ENCODE data around the gene SSC4D. TPM values are rescaled to one million over a fixed set of nuclear protein-coding genes. Genes with fewer than 3 reads are reported as not detected.
"Not testable (repeated sequence)": the region's sequence is repeated elsewhere in the genome, so short reads cannot be mapped to it uniquely, and the experiment has no call there.

The SSC4D gene
- total and polyA plus RNA-seq, 9 donors: 0.61 to 1.7 (median 0.91) TPM

DNA sequence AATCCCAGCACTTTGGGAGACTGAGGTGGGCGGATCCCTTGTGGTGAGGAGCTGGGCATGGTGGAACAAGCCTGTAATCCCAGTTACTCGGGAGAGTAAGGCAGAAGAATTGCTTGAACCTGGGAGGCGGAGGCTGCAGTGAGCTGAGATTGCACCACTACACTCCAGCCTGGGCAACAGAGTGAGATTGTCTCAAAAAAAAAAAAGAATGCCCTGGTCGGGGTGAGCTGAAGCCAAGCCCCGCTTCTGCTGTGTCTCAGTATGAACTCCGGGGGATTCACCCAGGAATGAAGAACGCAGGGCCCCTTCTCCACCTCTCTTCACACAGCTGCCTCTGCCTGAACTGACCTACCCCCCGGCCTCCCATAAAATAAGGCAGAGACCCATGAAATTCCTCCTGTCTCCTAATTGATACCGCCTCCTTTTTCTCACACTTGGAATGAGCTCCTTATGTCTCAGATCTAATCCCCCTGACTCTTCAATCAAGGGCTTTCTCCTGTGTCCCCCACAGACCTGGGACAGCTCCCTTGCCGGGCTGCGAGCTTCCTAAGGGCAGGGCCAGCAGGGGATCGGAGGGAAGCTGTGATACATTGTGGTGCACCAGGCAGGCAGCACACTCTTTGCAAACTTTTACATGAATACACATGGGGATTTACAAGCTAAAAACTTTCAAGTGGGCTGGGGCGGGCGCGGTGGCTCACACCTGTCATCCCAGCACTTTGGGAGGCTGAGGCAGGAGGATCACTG is 14.3 kb upstream of the SSC4D start:
- Histone ChIP-seq H3K27ac (ENCODE audit: low read length) (no peak overlapping the region), H3K9me3 (replicated peaks; ENCODE audit: control insufficient read depth, low read depth, low read length) (peaks cover 2% of the 10 kb centered on the region), H3K4me3 (ENCODE audit: low read length) (no peak overlapping the region), H3K36me3 (ENCODE audit: control insufficient read depth, insufficient read depth, low read length) (no peaks in the 10 kb centered on the region), H3K4me1 (ENCODE audit: control insufficient read depth, insufficient read depth, low read length) (peaks cover under 1% of the 10 kb centered on the region), H3K27me3 (ENCODE audit: control insufficient read depth, insufficient read depth, low read length) (peaks cover 2% of the 10 kb centered on the region)
- WGBS (ENCODE audit: insufficient coverage): 19% methylated on average over 8 of the region's 15 CpGs
- no peak for DNase-seq

DNA sequence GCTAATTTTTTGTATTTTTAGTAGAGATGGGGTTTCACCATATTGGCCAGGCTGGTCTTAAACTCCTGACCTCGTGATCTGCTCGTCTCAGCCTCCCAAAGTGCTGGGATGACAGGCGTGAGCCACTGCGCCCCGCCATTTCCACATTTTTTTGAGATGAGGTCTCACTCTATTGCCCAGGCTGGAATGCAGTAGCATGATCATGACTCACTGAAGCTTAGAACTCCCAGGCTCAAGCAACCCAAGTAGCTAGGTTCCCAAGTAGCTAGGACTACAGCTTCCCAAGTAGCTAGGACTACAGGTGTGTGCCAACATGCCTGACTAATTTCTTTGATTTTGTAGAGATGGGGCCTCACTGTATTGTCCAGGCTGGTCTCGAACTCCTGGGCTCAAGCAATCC is 11.6 kb upstream of the SSC4D start:
- H3K9me3 ChIP-seq (replicated peaks; ENCODE audit: control insufficient read depth, low read depth, low read length); H3K36me3 ChIP-seq (ENCODE audit: control insufficient read depth, insufficient read depth, low read length); H3K27me3 ChIP-seq (ENCODE audit: control insufficient read depth, insufficient read depth, low read length); H3K4me3 ChIP-seq (ENCODE audit: low read length); H3K4me1 ChIP-seq (ENCODE audit: control insufficient read depth, insufficient read depth, low read length); DNase-seq; H3K27ac ChIP-seq (ENCODE audit: low read length): not testable (repeated sequence)
- WGBS (ENCODE audit: insufficient coverage): 85% methylated on average over 5 of the region's 6 CpGs

DNA sequence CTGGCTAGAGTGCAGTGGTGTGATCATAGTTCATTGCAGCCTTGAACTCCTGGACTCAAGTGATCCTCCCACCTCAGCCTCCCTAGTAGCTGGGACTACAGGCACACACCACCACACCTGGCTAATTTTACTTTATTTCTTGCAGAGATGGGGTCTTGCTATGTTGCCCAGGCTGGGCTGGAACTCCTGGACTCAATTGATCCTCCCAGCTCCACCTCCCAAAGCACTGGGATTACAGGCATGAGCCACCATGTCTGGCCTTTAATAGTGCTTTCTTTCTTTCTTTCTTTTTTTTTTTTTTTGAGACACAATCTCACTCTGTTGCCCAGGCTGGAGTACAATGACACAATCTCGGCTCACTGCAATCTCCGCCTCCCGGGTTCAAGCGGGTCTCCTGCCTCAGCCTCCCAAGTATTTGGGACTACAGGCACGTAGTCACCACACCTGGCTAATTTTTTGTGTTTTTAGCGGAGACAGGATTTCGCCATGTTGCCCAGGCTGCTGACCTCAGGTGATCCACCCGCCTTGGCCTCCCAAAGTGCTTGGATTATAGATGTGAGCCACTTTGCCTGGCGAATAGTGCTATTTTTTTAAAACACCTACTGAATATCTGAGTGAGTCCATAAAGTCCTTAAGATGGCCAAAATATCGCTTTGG is 8.3 kb upstream of the SSC4D start:
- 91% methylated on average over 9 of the region's 10 CpGs for WGBS (ENCODE audit: insufficient coverage)
- not testable (repeated sequence) for H3K4me3 ChIP-seq (ENCODE audit: low read length); H3K27me3 ChIP-seq (ENCODE audit: control insufficient read depth, insufficient read depth, low read length); H3K9me3 ChIP-seq (replicated peaks; ENCODE audit: control insufficient read depth, low read depth, low read length); DNase-seq; H3K4me1 ChIP-seq (ENCODE audit: control insufficient read depth, insufficient read depth, low read length); H3K36me3 ChIP-seq (ENCODE audit: control insufficient read depth, insufficient read depth, low read length); H3K27ac ChIP-seq (ENCODE audit: low read length)

DNA sequence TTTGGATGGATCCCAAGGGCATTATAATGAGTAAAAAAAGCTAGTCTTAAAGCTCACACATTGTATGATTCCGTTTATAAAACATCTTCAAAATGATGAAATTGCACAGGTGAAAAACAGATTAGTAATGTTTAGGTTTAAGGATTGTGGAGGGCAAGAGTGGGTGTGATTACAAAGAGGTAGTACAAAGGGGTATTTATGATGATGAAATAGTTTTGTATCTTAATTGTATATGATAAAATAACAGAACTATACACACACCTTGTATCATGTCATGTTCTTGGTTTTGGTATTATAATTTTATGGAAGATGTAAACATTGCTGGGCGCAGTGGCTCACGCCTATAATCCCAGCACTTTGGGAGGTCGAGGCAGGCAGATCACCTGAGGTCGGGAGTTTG is 2.8 kb upstream of the SSC4D start:
- Histone ChIP-seq H3K36me3 (ENCODE audit: control insufficient read depth, insufficient read depth, low read length) (no peaks in the 10 kb centered on the region), H3K4me3 (ENCODE audit: low read length) (no peak overlapping the region), H3K27ac (ENCODE audit: low read length) (no peak overlapping the region), H3K4me1 (ENCODE audit: control insufficient read depth, insufficient read depth, low read length) (no peaks in the 10 kb centered on the region), H3K9me3 (replicated peaks; ENCODE audit: control insufficient read depth, low read depth, low read length) (no peaks in the 10 kb centered on the region), H3K27me3 (ENCODE audit: control insufficient read depth, insufficient read depth, low read length) (no peaks in the 10 kb centered on the region)
- DNase-seq: no peak
- WGBS (ENCODE audit: insufficient coverage): no CpG with 5 or more reads among the region's 5 CpGs

DNA sequence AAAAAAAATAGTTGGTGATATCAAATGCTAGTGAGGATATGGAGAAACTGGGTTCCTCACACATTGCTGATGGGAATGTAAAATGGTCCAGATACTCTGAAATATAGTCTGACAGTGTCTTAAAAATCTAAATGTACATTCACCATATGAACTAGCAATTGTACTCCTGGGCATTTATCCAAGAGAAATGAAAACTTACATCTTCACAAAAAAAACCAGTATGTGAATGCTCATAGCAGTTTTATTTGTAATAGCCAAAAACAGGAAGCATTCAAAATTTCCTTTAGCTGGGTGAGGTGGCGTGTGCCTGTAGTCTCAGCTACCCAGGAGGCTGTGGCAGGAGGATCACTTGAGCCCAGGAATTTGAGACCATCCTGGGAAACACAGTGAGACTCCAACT is 2.1 kb upstream of the SSC4D start:
- DNase-seq: no peak
- Histone ChIP-seq H3K27me3 (ENCODE audit: control insufficient read depth, insufficient read depth, low read length) (no peaks in the 10 kb centered on the region), H3K4me1 (ENCODE audit: control insufficient read depth, insufficient read depth, low read length) (no peaks in the 10 kb centered on the region), H3K9me3 (replicated peaks; ENCODE audit: control insufficient read depth, low read depth, low read length) (no peaks in the 10 kb centered on the region), H3K36me3 (ENCODE audit: control insufficient read depth, insufficient read depth, low read length) (no peaks in the 10 kb centered on the region), H3K27ac (ENCODE audit: low read length) (no peak overlapping the region), H3K4me3 (ENCODE audit: low read length) (no peak overlapping the region)
- WGBS (ENCODE audit: insufficient coverage): no CpG with 5 or more reads among the region's 1 CpG

DNA sequence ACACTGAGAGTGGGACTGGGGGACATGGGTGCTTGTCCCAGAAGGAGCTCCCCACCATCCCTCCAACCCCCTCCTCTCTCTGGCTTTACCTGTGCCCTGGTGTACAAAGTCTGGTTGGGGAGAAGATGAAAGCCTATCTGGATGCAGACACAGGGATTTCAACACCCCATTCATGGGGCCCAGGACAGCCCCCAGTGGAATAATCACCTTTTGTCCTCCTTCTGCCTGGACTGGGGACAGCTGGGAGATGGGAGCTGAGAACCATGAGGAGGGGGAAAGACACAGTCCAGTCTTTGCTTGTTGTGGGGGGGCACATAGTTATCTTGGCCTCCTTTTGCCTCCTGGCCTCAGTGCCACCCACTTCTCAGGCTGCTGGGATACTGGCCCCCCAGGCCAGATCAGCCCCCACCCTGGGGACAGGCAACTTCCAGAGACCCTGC is 1.4 kb downstream of the SSC4D start:
- H3K4me1 ChIP-seq (ENCODE audit: control insufficient read depth, insufficient read depth, low read length): no peaks in the 10 kb centered on the region
- H3K9me3 ChIP-seq (replicated peaks; ENCODE audit: control insufficient read depth, low read depth, low read length): no peaks in the 10 kb centered on the region
- no peak overlapping the region for H3K27ac ChIP-seq (ENCODE audit: low read length)
- no peak for DNase-seq
- no peak overlapping the region for H3K4me3 ChIP-seq (ENCODE audit: low read length)
- no peaks in the 10 kb centered on the region for H3K27me3 ChIP-seq (ENCODE audit: control insufficient read depth, insufficient read depth, low read length)
- no peaks in the 10 kb centered on the region for H3K36me3 ChIP-seq (ENCODE audit: control insufficient read depth, insufficient read depth, low read length)

DNA sequence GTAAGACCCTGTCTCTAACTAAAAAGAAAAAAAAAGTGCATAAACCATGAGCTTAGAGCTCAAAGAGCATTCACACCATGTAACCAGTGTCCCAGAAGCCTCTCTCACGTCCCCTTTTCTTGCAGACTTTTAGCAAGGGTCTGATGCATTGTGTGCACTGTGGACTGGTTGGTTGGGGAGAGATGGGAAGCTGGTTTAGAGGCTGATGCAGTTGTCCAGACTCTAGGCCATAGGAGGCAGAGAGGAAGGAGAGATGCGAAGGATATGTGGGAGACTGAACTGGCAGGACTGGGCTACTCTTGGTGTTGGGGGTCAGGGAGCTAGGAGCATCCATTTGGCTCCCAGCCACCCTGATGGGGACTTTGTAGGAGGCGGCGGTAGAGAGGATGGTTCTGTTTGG is 1.8 kb downstream of the SSC4D start:
- no peak overlapping the region for H3K27ac ChIP-seq (ENCODE audit: low read length)
- no peak overlapping the region for H3K4me3 ChIP-seq (ENCODE audit: low read length)
- H3K36me3 ChIP-seq (ENCODE audit: control insufficient read depth, insufficient read depth, low read length): no peaks in the 10 kb centered on the region
- WGBS (ENCODE audit: insufficient coverage): 90% methylated on average over 1 of the region's 4 CpGs
- H3K4me1 ChIP-seq (ENCODE audit: control insufficient read depth, insufficient read depth, low read length): no peaks in the 10 kb centered on the region
- no peak for DNase-seq
- H3K9me3 ChIP-seq (replicated peaks; ENCODE audit: control insufficient read depth, low read depth, low read length): no peaks in the 10 kb centered on the region
- H3K27me3 ChIP-seq (ENCODE audit: control insufficient read depth, insufficient read depth, low read length): no peaks in the 10 kb centered on the region

DNA sequence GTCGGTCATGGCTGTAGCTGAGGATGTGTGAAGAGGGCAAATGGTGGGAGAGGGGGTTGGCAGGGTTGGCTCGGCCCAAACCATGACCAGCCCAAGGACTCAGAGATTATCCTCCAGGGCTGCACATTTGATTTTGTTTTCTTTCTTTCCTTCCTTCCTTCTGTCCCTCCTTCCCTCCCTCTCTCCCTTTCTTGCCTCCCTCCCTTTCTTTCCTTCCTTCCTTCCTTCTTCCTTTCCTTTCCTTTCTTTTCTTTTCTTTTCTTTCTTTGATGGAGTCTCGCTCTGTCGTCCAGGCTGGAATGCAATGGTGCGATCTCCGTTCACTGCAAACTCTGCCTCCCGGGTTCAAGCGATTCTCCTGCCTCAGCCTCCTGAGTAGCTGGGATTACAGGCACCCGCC is 3.8 kb downstream of the SSC4D start:
- H3K27me3 ChIP-seq (ENCODE audit: control insufficient read depth, insufficient read depth, low read length): no peaks in the 10 kb centered on the region
- H3K9me3 ChIP-seq (replicated peaks; ENCODE audit: control insufficient read depth, low read depth, low read length): no peaks in the 10 kb centered on the region
- H3K4me1 ChIP-seq (ENCODE audit: control insufficient read depth, insufficient read depth, low read length): no peaks in the 10 kb centered on the region
- no peaks in the 10 kb centered on the region for H3K36me3 ChIP-seq (ENCODE audit: control insufficient read depth, insufficient read depth, low read length)
- H3K27ac ChIP-seq (ENCODE audit: low read length): no peak overlapping the region
- 88% methylated on average over 9 of the region's 9 CpGs for WGBS (ENCODE audit: insufficient coverage)
- H3K4me3 ChIP-seq (ENCODE audit: low read length): no peak overlapping the region
- DNase-seq: no peak

DNA sequence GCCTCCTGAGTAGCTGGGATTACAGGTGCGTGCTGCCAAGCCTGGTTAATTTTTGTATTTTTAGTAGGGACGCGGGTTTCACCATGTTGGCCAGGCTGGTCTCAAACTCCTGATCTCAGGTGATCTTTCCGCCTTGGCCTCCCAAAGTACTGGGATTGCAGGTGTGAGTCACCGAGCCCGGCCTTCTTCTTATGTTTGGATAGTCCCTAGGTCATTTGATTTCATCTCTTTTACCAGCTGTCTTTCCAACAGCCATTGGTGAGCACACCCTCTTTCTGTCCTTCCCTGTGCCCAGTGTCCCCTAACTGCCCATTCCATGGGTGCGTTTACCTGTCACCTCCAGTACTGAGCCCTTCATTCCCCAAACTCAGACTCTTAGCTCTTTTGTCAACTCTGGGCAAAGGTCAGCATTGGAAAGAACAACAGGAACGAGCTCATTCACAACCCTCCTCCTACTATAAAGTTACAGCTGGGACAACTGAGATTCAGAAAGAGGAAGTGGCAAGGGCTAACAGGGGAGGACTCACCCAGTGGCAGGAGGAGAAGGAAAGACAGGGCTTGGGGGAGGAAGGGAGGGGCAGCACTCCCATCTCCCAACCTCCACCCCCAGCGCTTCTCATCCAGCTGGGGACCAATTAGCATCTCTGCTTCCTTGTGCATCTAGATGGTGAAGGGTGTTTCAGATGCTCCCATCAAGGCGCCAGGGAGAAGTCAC is 5.6 kb downstream of the SSC4D start:
- DNase-seq: peak; percentile 63
- no peaks in the 10 kb centered on the region for H3K36me3 ChIP-seq (ENCODE audit: control insufficient read depth, insufficient read depth, low read length)

DNA sequence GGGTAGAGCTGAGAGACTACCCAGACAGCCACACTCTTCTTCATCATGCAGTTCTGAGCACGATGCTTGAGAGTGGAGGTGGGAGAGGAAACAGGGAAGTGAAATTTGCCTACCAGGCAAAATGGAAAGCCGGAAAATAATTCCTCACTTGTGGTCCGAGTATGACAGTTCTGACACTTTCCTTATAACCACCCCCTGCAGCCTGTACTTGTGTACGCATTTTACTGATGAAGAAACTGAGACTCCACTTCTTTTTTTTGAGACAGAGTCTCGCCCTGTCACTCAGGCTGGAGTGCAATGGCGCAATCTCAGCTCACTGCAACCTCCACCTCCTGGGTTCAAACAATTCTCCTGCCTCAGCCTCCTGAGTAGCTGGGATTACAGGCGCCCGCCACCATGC is 6.4 kb downstream of the SSC4D start:
- peak; percentile 58 for DNase-seq
- H3K4me3 ChIP-seq (ENCODE audit: low read length); H3K27me3 ChIP-seq (ENCODE audit: control insufficient read depth, insufficient read depth, low read length); H3K27ac ChIP-seq (ENCODE audit: low read length); H3K9me3 ChIP-seq (replicated peaks; ENCODE audit: control insufficient read depth, low read depth, low read length); H3K36me3 ChIP-seq (ENCODE audit: control insufficient read depth, insufficient read depth, low read length); H3K4me1 ChIP-seq (ENCODE audit: control insufficient read depth, insufficient read depth, low read length): not testable (repeated sequence)
- WGBS (ENCODE audit: insufficient coverage): 69% methylated on average over 3 of the region's 8 CpGs

More for the DNA sequence above, 5.6 kb downstream of the SSC4D start:
- Histone ChIP-seq H3K4me1 (ENCODE audit: control insufficient read depth, insufficient read depth, low read length) (no peaks in the 10 kb centered on the region), H3K27me3 (ENCODE audit: control insufficient read depth, insufficient read depth, low read length) (no peaks in the 10 kb centered on the region), H3K9me3 (replicated peaks; ENCODE audit: control insufficient read depth, low read depth, low read length) (no peaks in the 10 kb centered on the region), H3K27ac (ENCODE audit: low read length) (no peak overlapping the region), H3K4me3 (ENCODE audit: low read length) (no peak overlapping the region)
- WGBS (ENCODE audit: insufficient coverage): 85% methylated on average over 7 of the region's 10 CpGs

Measured in muscle of leg (tissue), 11 donors.